HEK293T (cell line): ENCODE results near the gene ZNF766.

Experiments
- CTCF ChIA-PET: fragments of 350-600 bp; formaldehyde crosslinking; extraction: SDS; loops from one replicate; lab custom pipeline; 2021; ENCODE audit warnings: antibody characterized with exemption, inconsistent platforms; lab: Yijun Ruan, JAX
- POLR2A ChIA-PET: fragments of 350-600 bp; formaldehyde crosslinking; extraction: SDS; loops from one replicate; lab custom pipeline; 2020; ENCODE audit warnings: antibody characterized with exemption, inconsistent platforms; lab: Yijun Ruan, JAX
- DNase-seq: peaks from one replicate; pipeline ENCODE4 v3.0.0; 2012; ENCODE audit warnings: mixed read lengths; ENCODE audit errors: extremely low spot score
- ARNT ChIP-seq: fragments of 450-650 bp; IDR thresholded peaks from 2 replicates; pipeline ENCODE4 v1.6.1; 2017; ENCODE audit warnings: mild to moderate bottlenecking
- BHLHE40 ChIP-seq: fragments of 450-650 bp; IDR thresholded peaks from 2 replicates; pipeline ENCODE4 v1.6.1; 2016; ENCODE audit warnings: mild to moderate bottlenecking, moderate library complexity, borderline replicate concordance
- CTBP1 ChIP-seq: fragments of 450-650 bp; IDR thresholded peaks from 2 replicates; pipeline ENCODE4 v1.6.1; 2016; ENCODE audit warnings: borderline replicate concordance
- ELF4 ChIP-seq: fragments of 450-650 bp; IDR thresholded peaks from 2 replicates; pipeline ENCODE4 v1.6.1; 2017; ENCODE audit warnings: antibody characterized with exemption
- FOXA1 ChIP-seq: fragments of 450-650 bp; IDR thresholded peaks from 2 replicates; pipeline ENCODE4 v1.6.1; 2016; ENCODE audit warnings: mild to moderate bottlenecking
- FOXK2 ChIP-seq: fragments of 450-650 bp; IDR thresholded peaks from 2 replicates; pipeline ENCODE4 v1.6.1; 2016; ENCODE audit warnings: mild to moderate bottlenecking
- FOXM1 ChIP-seq: fragments of 450-650 bp; IDR thresholded peaks from 2 replicates; pipeline ENCODE4 v1.6.1; 2017; ENCODE audit warnings: mild to moderate bottlenecking, borderline replicate concordance
- HDGF ChIP-seq: fragments of 450-650 bp; IDR thresholded peaks from 2 replicates; pipeline ENCODE4 v1.6.1; 2017; ENCODE audit warnings: antibody characterized with exemption, borderline replicate concordance
- L3MBTL2 ChIP-seq: fragments of 450-650 bp; conservative IDR thresholded peaks from 2 replicates; pipeline ENCODE4 v1.6.1; 2016; ENCODE audit warnings: mild to moderate bottlenecking
- LEF1 ChIP-seq: fragments of 450-650 bp; IDR thresholded peaks from 2 replicates; pipeline ENCODE4 v1.6.1; 2017; ENCODE audit warnings: mild to moderate bottlenecking, borderline replicate concordance
- NFRKB ChIP-seq: fragments of 450-650 bp; IDR thresholded peaks from 2 replicates; pipeline ENCODE4 v1.6.1; 2016; ENCODE audit warnings: mild to moderate bottlenecking, moderate library complexity
- SP1 ChIP-seq: fragments of 450-650 bp; IDR thresholded peaks from 2 replicates; pipeline ENCODE4 v1.6.1; 2017
- SUZ12 ChIP-seq: fragments of 450-650 bp; IDR thresholded peaks from 2 replicates; pipeline ENCODE4 v1.6.1; 2016; ENCODE audit warnings: mild to moderate bottlenecking
- TARDBP ChIP-seq: fragments of 450-650 bp; IDR thresholded peaks from 2 replicates; pipeline ENCODE4 v1.6.1; 2016
- ZNF384 ChIP-seq: fragments of 450-650 bp; IDR thresholded peaks from 2 replicates; pipeline ENCODE4 v1.6.1; 2016
- TF ChIP-seq, protein P1 (sequence below): fragments of 450-650 bp; IDR thresholded peaks from 2 replicates; pipeline ENCODE4 v1.6.1; 2016

The ZNF766 gene

DNA sequence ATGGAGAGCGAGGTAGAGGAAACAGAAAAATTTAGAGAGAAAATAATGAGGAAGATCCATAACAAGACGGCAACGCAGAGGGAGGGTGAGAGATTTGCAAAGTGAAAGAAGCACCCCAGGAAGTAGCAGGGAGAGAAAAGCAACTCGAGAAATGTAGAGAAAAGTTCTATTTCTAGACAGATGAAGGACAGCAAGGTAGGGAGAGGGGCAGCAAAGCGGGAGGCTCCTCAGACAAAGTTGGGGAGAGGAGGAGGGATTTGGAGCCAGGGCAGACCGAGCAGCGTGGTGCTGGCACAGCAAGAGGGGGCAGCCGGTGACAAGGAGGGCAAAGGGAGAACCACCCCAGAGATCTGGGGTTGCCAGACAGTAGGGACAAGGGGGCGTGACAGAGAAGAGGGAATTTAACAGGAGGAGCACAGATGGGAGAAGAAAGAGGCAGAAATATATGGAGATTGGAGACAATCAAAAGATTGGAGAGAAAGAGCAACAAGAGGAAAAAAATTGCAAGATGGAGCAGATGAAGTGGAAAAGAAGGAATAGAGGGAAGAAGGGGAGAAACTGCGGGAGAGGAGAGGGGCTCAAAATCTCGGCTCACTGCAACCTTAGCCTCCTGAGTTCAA lies 989 bp downstream of the ZNF766 start:
- no peak for DNase-seq
- CTCF ChIA-PET, result no interaction called here
- POLR2A ChIA-PET, result no interaction called here
- TF ChIP-seq TARDBP (no peak), BHLHE40 (no peak), FOXM1 (no peak), L3MBTL2 (no peak), SUZ12 (no peak), ZNF384 (no peak), SP1 (no peak), ELF4 (no peak), FOXA1 (no peak), NFRKB (no peak)
- TF ChIP-seq, protein P1, sequence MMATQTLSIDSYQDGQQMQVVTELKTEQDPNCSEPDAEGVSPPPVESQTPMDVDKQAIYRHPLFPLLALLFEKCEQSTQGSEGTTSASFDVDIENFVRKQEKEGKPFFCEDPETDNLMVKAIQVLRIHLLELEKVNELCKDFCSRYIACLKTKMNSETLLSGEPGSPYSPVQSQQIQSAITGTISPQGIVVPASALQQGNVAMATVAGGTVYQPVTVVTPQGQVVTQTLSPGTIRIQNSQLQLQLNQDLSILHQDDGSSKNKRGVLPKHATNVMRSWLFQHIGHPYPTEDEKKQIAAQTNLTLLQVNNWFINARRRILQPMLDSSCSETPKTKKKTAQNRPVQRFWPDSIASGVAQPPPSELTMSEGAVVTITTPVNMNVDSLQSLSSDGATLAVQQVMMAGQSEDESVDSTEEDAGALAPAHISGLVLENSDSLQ, result no peak

DNA sequence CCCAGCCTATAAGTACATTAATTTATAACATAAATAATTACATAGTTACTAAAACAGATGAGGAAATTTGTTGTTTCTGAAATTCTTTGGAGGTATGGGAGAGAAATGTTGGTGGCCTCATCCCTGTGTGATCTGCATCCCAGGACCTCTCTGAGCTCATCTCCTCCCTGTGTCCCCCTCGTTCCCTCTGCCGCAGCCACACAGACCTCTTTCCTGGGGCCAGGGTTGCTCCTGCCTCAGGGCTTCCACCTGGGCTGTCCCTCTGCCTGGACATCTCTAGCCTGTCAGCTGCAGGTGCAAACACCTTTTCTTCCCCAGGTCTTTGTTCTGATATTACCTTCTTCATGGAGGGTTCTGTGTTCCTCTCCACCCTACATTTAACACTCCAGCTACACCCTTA lies 3.9 kb downstream of the ZNF766 start:
- no peak for TF ChIP-seq FOXA1
- no peak for TF ChIP-seq FOXM1
- no peak for TF ChIP-seq CTBP1
- no peak for TF ChIP-seq L3MBTL2
- no peak for TF ChIP-seq ZNF384
- no peak for TF ChIP-seq TARDBP
- TF ChIP-seq LEF1, result no peak
- no peak for TF ChIP-seq HDGF
- TF ChIP-seq BHLHE40, result no peak
- no peak for TF ChIP-seq NFRKB
- TF ChIP-seq ELF4, result no peak
- TF ChIP-seq SP1, result no peak
- TF ChIP-seq, protein P1, result no peak
- POLR2A ChIA-PET, result no interaction called here
- no peak for DNase-seq
- CTCF ChIA-PET, result no interaction called here

DNA sequence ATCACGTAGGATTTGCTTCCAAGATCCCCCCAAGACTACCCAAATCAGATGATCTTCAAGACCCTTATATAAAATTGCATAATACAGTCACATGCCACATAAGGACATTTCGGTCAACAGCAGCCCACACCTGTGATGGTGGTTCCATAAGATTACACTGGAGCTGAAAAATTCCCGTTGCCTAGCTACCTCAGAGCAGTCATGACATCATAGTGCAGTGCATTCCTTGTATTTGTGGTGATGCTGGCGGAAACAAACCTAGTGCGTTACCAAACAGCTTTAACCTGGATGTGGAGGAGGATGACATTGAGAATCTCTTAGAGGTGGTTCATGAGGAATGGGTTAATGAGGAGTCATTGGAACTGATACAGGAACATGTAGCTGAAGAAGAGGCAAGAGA lies 4.8 kb downstream of the ZNF766 start:
- CTCF ChIA-PET, result no interaction called here
- TF ChIP-seq FOXM1 (no peak), SP1 (no peak), ARNT (no peak), LEF1 (no peak), ZNF384 (no peak), BHLHE40 (no peak), FOXA1 (no peak), SUZ12 (no peak), NFRKB (no peak), ELF4 (no peak)
- TF ChIP-seq, protein P1, result no peak
- no peak for DNase-seq
- POLR2A ChIA-PET, result no interaction called here

DNA sequence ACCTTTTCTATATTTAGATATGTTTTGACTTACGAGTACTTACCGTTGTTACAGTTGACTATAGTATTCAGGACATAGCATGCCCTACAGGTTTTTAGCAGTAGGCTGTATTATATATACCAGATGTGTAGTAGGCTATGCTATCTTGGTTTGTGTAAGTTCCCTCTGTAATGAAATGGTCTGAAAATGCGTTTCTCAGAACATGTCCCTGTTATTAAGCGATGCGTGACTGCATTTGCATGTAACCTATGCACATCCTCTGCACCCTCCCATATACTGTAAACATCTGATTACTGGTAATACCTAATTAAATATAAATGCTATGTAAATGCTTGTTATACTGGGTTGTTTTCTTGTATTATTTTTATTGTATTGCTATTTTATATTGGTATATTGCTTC lies 6.6 kb downstream of the ZNF766 start:
- DNase-seq, result no peak
- ChIA-PET POLR2A (no interaction called here), CTCF (no interaction called here)
- no peak for TF ChIP-seq ZNF384
- TF ChIP-seq NFRKB, result no peak
- TF ChIP-seq CTBP1, result no peak
- TF ChIP-seq, protein P1, result no peak
- no peak for TF ChIP-seq ARNT
- TF ChIP-seq SP1, result no peak
- TF ChIP-seq HDGF, result no peak

DNA sequence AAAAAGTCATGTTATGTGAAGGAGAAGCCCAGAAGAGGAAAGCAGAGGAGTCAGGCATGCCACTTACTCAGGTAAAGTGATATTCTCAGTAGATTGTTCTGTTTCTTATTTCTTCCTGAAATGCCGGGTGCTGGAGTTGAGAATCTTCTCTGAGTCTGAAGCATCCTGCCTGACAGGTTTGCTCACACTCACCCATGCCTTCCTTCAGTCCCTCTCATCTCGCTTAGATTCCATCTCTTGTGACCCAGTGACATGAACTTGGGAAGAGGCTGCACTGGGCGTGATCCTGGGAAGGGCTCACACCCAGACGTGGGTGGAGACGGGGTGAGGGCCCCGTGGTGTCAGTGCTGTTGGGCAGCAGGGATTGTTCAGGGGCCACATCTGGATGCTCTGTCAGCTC lies 8.1 kb downstream of the ZNF766 start:
- TF ChIP-seq NFRKB, result no peak
- no peak for TF ChIP-seq HDGF
- no peak for TF ChIP-seq ELF4
- no peak for TF ChIP-seq CTBP1
- no peak for TF ChIP-seq L3MBTL2
- no peak for TF ChIP-seq TARDBP
- no peak for TF ChIP-seq ZNF384
- TF ChIP-seq FOXM1, result no peak
- CTCF ChIA-PET, result no interaction called here
- POLR2A ChIA-PET, result no interaction called here
- DNase-seq, result no peak

GRCh38 chr19:52286256-52286655 lies 16.9 kb downstream of the ZNF766 start:
- ChIA-PET POLR2A (no interaction called here), CTCF (no interaction called here)
- no peak for DNase-seq
- TF ChIP-seq LEF1 (no peak), HDGF (no peak), ARNT (no peak), ZNF384 (no peak), CTBP1 (no peak), FOXK2 (no peak), FOXM1 (no peak), SUZ12 (no peak), BHLHE40 (no peak), SP1 (no peak), ELF4 (no peak), FOXA1 (no peak), TARDBP (no peak)
- TF ChIP-seq, protein P1, result no peak
